Endodermal cell (in vitro differentiated cells): ENCODE results near the gene TFEB. TPM values are rescaled to one million over a fixed set of nuclear protein-coding genes. Genes with fewer than 3 reads are reported as not detected.

Experiments
- DNase-seq: peaks from one replicate; pipeline ENCODE4 v3.0.0-alpha.2; 2017
- H3K27ac ChIP-seq: 2 replicates; pipeline ENCODE4 v1.5.1; 2013; ENCODE audit warnings: mild to moderate bottlenecking, low read depth, low read length, moderate library complexity
- H3K27me3 ChIP-seq: 2 replicates; pipeline ENCODE4 v1.6.1; 2013; ENCODE audit warnings: mild to moderate bottlenecking, low read length, moderate library complexity; ENCODE audit not compliant: insufficient read depth, control insufficient read depth, poor library complexity, severe bottlenecking
- H3K36me3 ChIP-seq: 2 replicates; pipeline ENCODE4 v1.7.0; 2013; ENCODE audit warnings: mild to moderate bottlenecking, low read length, moderate library complexity; ENCODE audit not compliant: control insufficient read depth, insufficient read depth
- H3K4me1 ChIP-seq: one replicate; pipeline ENCODE4 v1.7.0; 2013; ENCODE audit warnings: low read length; ENCODE audit not compliant: control insufficient read depth, insufficient read depth
- H3K4me3 ChIP-seq: 2 replicates; pipeline ENCODE4 v1.5.1; 2013; ENCODE audit warnings: mild to moderate bottlenecking, low read length, moderate library complexity
- H3K9ac ChIP-seq: 2 replicates; pipeline ENCODE4 v1.6.1; 2013; ENCODE audit warnings: mild to moderate bottlenecking, low read length, moderate library complexity; ENCODE audit not compliant: poor library complexity, severe bottlenecking; ENCODE audit errors: extremely low read depth
- H3K9me3 ChIP-seq: 2 replicates; pipeline ENCODE4 v1.6.1; 2013; ENCODE audit warnings: mild to moderate bottlenecking, low read length, moderate library complexity; ENCODE audit not compliant: control insufficient read depth
- H3K27ac Mint-ChIP-seq: 2 replicates; pipeline ENCODE4 v1.8.0; 2020; ENCODE audit warnings: mixed read lengths
- H3K27me3 Mint-ChIP-seq: 2 replicates; pipeline ENCODE4 v1.8.0; 2021; ENCODE audit warnings: mild to moderate bottlenecking, mixed read lengths; ENCODE audit not compliant: insufficient read depth
- H3K36me3 Mint-ChIP-seq: 2 replicates; pipeline ENCODE4 v1.8.0; 2020; ENCODE audit warnings: low read depth, mixed read lengths
- H3K4me1 Mint-ChIP-seq: 2 replicates; pipeline ENCODE4 v1.8.0; 2020; ENCODE audit warnings: mixed read lengths
- H3K4me3 Mint-ChIP-seq: 2 replicates; pipeline ENCODE4 v1.8.0; 2020; ENCODE audit warnings: mild to moderate bottlenecking, moderate library complexity, mixed read lengths
- H3K9me3 Mint-ChIP-seq: 2 replicates; pipeline ENCODE4 v1.8.0; 2020; ENCODE audit warnings: mild to moderate bottlenecking, mixed read lengths
- WGBS, 2 experiments: methylation state at CpG; one replicate each; pipeline versions ENCODE4 v1.1.5 to v1.1.7; 2013; ENCODE audit warnings: missing lambda C conversion rate in 2 of 2, mixed read lengths in 1 of 2; ENCODE audit not compliant: insufficient coverage in 1 of 2, insufficient read length in 1 of 2; 5-methylcytosine and 5-hydroxymethylcytosine counted together
- total RNA-seq, 2 donors: library from RNA; stranded (reverse); fragmentation: NEBNext Ultra II Directional in 1 of 2; extraction: Animal tissue kit (Norgen Biotek cat#: 25700) in 1 of 2; gene quantifications; 2 replicates in 1 of 2; 3 replicates in 1 of 2; pipeline ENCODE4 v1.2.1, GENCODE V29; 2021
- TF ChIP-seq, protein P1 (sequence below): fragments of 200-600 bp; sonication (generic); conservative IDR thresholded peaks from 2 replicates; pipeline ENCODE4 v1.5.0; 2021; ENCODE audit warnings: antibody characterized with exemption, mild to moderate bottlenecking

TFEB gene
- total RNA-seq, 2 donors from 2014 or later = 0.24 TPM; not detected in 1

DNA sequence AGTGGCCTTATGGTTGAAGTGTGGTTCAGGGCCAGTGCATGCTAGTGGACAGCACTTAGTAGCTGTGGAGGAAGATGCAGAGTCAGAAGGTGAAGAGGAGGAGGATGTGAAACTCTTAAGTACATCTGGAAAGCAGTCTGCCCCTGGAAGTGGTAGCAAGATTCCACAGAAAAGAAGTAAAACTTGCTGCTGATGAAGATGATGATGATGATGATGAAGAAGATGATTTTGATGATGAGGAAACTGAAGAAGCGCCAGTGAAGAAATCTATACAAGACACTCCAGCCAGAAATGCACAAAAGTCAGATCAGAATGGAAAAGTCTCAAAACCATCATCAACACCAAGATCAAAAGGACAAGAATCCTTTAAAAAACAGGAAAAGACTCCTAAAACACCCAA is 68.2 kb downstream of the TFEB start:
- Mint-ChIP-seq H3K27me3 (peaks cover 43% of the 10 kb centered on the region), H3K4me3 (no peak overlapping the region), H3K9me3 (peaks cover 8% of the 10 kb centered on the region), H3K27ac (no peak overlapping the region), H3K36me3 (no peaks in the 10 kb centered on the region), H3K4me1 (no peaks in the 10 kb centered on the region)
- 100% methylated on average over 1 of the region's 1 CpG; no CpG with 5 or more reads in 1 of the 2 experiments for WGBS, 2 experiments
- H3K4me1 ChIP-seq = no peaks in the 10 kb centered on the region
- H3K4me3 ChIP-seq = no peak overlapping the region
- peaks cover 5% of the 10 kb centered on the region for H3K27me3 ChIP-seq
- H3K9ac ChIP-seq = no peak overlapping the region
- no peaks in the 10 kb centered on the region for H3K9me3 ChIP-seq
- no peak for DNase-seq
- no peaks in the 10 kb centered on the region for H3K36me3 ChIP-seq
- no peak overlapping the region for H3K27ac ChIP-seq
- TF ChIP-seq, protein P1, sequence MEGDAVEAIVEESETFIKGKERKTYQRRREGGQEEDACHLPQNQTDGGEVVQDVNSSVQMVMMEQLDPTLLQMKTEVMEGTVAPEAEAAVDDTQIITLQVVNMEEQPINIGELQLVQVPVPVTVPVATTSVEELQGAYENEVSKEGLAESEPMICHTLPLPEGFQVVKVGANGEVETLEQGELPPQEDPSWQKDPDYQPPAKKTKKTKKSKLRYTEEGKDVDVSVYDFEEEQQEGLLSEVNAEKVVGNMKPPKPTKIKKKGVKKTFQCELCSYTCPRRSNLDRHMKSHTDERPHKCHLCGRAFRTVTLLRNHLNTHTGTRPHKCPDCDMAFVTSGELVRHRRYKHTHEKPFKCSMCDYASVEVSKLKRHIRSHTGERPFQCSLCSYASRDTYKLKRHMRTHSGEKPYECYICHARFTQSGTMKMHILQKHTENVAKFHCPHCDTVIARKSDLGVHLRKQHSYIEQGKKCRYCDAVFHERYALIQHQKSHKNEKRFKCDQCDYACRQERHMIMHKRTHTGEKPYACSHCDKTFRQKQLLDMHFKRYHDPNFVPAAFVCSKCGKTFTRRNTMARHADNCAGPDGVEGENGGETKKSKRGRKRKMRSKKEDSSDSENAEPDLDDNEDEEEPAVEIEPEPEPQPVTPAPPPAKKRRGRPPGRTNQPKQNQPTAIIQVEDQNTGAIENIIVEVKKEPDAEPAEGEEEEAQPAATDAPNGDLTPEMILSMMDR = no peak

DNA sequence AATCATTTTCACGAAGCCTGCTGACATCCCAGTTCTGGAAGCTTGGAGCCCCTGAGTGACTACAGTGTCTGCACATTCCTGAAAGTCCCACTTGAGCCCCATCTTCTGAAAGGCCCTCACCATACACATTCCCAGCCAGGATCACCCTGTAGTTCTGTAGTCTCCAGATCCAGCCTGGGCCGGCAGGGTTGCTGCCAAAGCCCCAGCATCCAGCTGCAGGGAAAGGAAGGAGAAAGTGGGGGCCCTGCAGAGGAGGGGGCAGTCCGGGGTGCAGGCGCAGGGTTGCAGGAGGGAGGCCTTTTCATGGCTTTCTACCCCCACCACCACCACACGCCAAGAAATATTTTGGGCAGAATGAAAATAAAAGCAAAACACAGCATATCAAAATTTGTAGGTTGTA is 71.1 kb downstream of the TFEB start:
- no peak for DNase-seq
- H3K9me3 Mint-ChIP-seq = peaks cover 6% of the 10 kb centered on the region
- H3K27me3 Mint-ChIP-seq = peaks cover 31% of the 10 kb centered on the region
- Histone ChIP-seq H3K4me1 (no peaks in the 10 kb centered on the region), H3K4me3 (no peak overlapping the region), H3K27me3 (peaks cover 5% of the 10 kb centered on the region), H3K9me3 (no peaks in the 10 kb centered on the region), H3K36me3 (no peaks in the 10 kb centered on the region), H3K9ac (no peak overlapping the region), H3K27ac (no peak overlapping the region)
- no peak overlapping the region for H3K27ac Mint-ChIP-seq
- H3K4me3 Mint-ChIP-seq = no peak overlapping the region
- no peaks in the 10 kb centered on the region for H3K4me1 Mint-ChIP-seq
- 91 to 100% methylated on average over 1 to 4 of the region's 5 CpGs for WGBS, 2 experiments
- TF ChIP-seq, protein P1 = no peak
- no peaks in the 10 kb centered on the region for H3K36me3 Mint-ChIP-seq

DNA sequence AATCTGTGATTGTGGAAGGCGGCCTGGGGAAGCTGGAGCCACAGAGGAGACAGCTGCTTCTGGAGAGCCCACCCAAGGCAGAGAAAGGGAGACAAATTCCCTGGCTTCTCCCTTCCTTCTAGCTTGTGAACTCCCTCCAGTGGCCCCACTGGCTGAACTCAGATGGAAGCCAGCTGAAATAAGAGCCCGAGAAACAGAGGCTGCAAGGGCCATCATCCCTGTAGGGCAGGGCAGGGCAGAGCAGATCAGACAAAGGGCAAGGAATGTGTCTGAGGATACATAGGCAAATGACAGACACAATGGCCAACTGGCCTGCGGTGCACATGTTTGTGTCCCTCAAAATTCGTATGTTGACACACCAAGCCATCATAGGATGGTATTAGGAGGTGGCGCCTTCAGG is 71.8 kb downstream of the TFEB start:
- TF ChIP-seq, protein P1 = no peak
- no peak overlapping the region for H3K27ac ChIP-seq
- H3K4me3 Mint-ChIP-seq = no peak overlapping the region
- H3K9me3 ChIP-seq = no peaks in the 10 kb centered on the region
- no peaks in the 10 kb centered on the region for H3K36me3 ChIP-seq
- no peak for DNase-seq
- H3K27me3 Mint-ChIP-seq = peaks cover 27% of the 10 kb centered on the region
- no peaks in the 10 kb centered on the region for H3K4me1 ChIP-seq
- H3K9me3 Mint-ChIP-seq = no peaks in the 10 kb centered on the region
- peaks cover 5% of the 10 kb centered on the region for H3K27me3 ChIP-seq
- H3K4me3 ChIP-seq = no peak overlapping the region
- H3K9ac ChIP-seq = no peak overlapping the region
- H3K4me1 Mint-ChIP-seq = no peaks in the 10 kb centered on the region
- no peaks in the 10 kb centered on the region for H3K36me3 Mint-ChIP-seq
- 65 to 84% methylated on average over 4 to 5 of the region's 5 CpGs for WGBS, 2 experiments
- H3K27ac Mint-ChIP-seq = no peak overlapping the region
